HCT116 (cell line): ENCODE measurements around the gene FLACC1. TPM values are rescaled to one million over a fixed set of nuclear protein-coding genes. Genes with fewer than 3 reads are reported as not detected.

Source experiments
- ATAC-seq: fragments of 200-7000 bp; cut with Tn5 transposase; 2 replicates; pipeline ENCODE4 v1.9.1; 2020; ENCODE audit warnings: mild to moderate bottlenecking, moderate library complexity
- BruUV-seq: library from RNA; stranded (reverse); fragments of 400-500 nt; replicated peaks from 2 replicates; lab custom pipeline; 2021; lab: Mats Ljungman, UMichigan
- CTCF ChIA-PET: fragments of 300-600 bp; sonication (Branson Sonifier 250); formaldehyde crosslinking; loops from one replicate; lab custom pipeline; 2021; ENCODE audit warnings: antibody characterized with exemption; lab: Charles Lee
- POLR2A ChIA-PET: fragments of 300-600, 350-600 bp; sonication (Branson Sonifier 250); formaldehyde crosslinking; loops from one replicate; lab custom pipeline; 2021; ENCODE audit warnings: antibody characterized with exemption; lab: Charles Lee
- RAD21 ChIA-PET, 2 experiments: fragments of 300-600 bp; sonication (Branson Sonifier 250); formaldehyde crosslinking; loops; one replicate each; lab custom pipeline; 2023; ENCODE audit warnings: low total read pairs in 2 of 2; ENCODE audit not compliant: uncharacterized antibody in 2 of 2, unreplicated experiment in 2 of 2, low non-redundant PET in 1 of 2; lab: Charles Lee
- DNase-seq: peaks from one replicate; pipeline ENCODE4 v3.0.0-alpha.2; 2010; ENCODE audit warnings: low read depth, low spot score
- H2AFZ ChIP-seq: fragments of 200-600 bp; shearing (Covaris generic), sonication (generic); 2 replicates; pipeline ENCODE4 v1.6.1; 2017; ENCODE audit warnings: low read depth, mixed run types, mixed read lengths, antibody characterized with exemption, low read length; ENCODE audit not compliant: poor library complexity, severe bottlenecking
- H3K27ac ChIP-seq: 2 replicates; pipeline ENCODE4 v1.5.1; 2012; ENCODE audit warnings: low read depth, low read length
- H3K27me3 ChIP-seq: fragments of 200-600 bp; sonication (generic); 2 replicates; pipeline ENCODE4 v1.6.1; 2016; ENCODE audit warnings: mixed run types, low read length, mixed read lengths; ENCODE audit not compliant: insufficient read depth
- H3K36me3 ChIP-seq, 2 experiments: fragments of 200-500 bp in 1 of 2; fragments of 200-600 bp in 1 of 2; sonication (Bioruptor generic) in 1 of 2; sonication (generic) in 1 of 2; 2 replicates each; pipeline versions ENCODE4 v1.5.1 to v1.6.1; 2014 to 2016; ENCODE audit warnings: low read length in 2 of 2, inconsistent platforms in 1 of 2, mixed read lengths in 1 of 2, mixed run types in 1 of 2; ENCODE audit not compliant: insufficient read depth in 2 of 2, control insufficient read depth in 1 of 2
- H3K4me1 ChIP-seq, 2 experiments: fragments of 200-600 bp in 1 of 2; sonication (generic) in 1 of 2; 2 replicates each; pipeline versions ENCODE4 v1.5.1 to v1.6.1; 2012 to 2017; ENCODE audit warnings: low read length in 2 of 2, inconsistent platforms in 1 of 2, mild to moderate bottlenecking in 1 of 2, mixed read lengths in 1 of 2, mixed run types in 1 of 2, moderate library complexity in 1 of 2; ENCODE audit not compliant: insufficient read depth in 2 of 2, control insufficient read depth in 1 of 2
- H3K4me2 ChIP-seq: fragments of 200-600 bp; sonication (generic); 2 replicates; pipeline ENCODE4 v1.6.1; 2017; ENCODE audit warnings: mixed run types, low read length, mixed read lengths
- H3K4me3 ChIP-seq, 2 experiments: fragments of 200-600 bp in 1 of 2; sonication (generic) in 1 of 2; replicated peaks in 1 of 2; 2 replicates each; pipeline ENCODE4 v1.5.1; 2011 to 2016; ENCODE audit warnings: low read length in 2 of 2, control low read depth in 1 of 2, low read depth in 1 of 2, mild to moderate bottlenecking in 1 of 2, mixed read lengths in 1 of 2, mixed run types in 1 of 2
- H3K79me2 ChIP-seq: fragments of 200-600 bp; sonication (generic); 2 replicates; pipeline ENCODE4 v1.6.1; 2017; ENCODE audit warnings: mild to moderate bottlenecking, mixed run types, low read length, moderate library complexity, mixed read lengths; ENCODE audit not compliant: insufficient read depth
- H3K9ac ChIP-seq: fragments of 200-600 bp; sonication (generic); 2 replicates; pipeline ENCODE4 v1.6.1; 2016; ENCODE audit warnings: low read length, mixed read lengths
- H3K9me2 ChIP-seq: fragments of 200-600 bp; sonication (generic), shearing (Covaris generic); 2 replicates; pipeline ENCODE4 v1.6.1; 2017; ENCODE audit warnings: mixed run types, mild to moderate bottlenecking, moderate library complexity; ENCODE audit not compliant: insufficient read depth
- H3K9me3 ChIP-seq, 2 experiments: fragments of 200-500 bp in 1 of 2; fragments of 200-600 bp in 1 of 2; sonication (Bioruptor generic) in 1 of 2; sonication (generic) in 1 of 2; 2 replicates each; pipeline ENCODE4 v1.6.1; 2014 to 2017; ENCODE audit warnings: low read length in 2 of 2, mixed read lengths in 2 of 2, inconsistent platforms in 1 of 2, low read depth in 1 of 2, mild to moderate bottlenecking in 1 of 2, mixed run types in 1 of 2, moderate library complexity in 1 of 2; ENCODE audit not compliant: control insufficient read depth in 1 of 2, insufficient read depth in 1 of 2
- H4K20me1 ChIP-seq: fragments of 200-600 bp; sonication (generic), shearing (Covaris generic); 2 replicates; pipeline ENCODE4 v1.6.1; 2017; ENCODE audit warnings: mixed run types, mild to moderate bottlenecking, moderate library complexity; ENCODE audit not compliant: insufficient read depth
- ATF3 ChIP-seq: IDR thresholded peaks from 2 replicates; pipeline ENCODE4 v1.6.1; 2012
- CEBPB ChIP-seq: IDR thresholded peaks from 2 replicates; pipeline ENCODE4 v1.6.1; 2012; ENCODE audit warnings: low read depth
- EGR1 ChIP-seq: IDR thresholded peaks from 2 replicates; pipeline ENCODE4 v1.6.1; 2012; ENCODE audit warnings: low read depth
- EZH2 ChIP-seq: fragments of 200-600 bp; sonication (generic); IDR thresholded peaks from 2 replicates; pipeline ENCODE4 v1.6.1; 2017; ENCODE audit warnings: antibody characterized with exemption, mixed run types
- FOSL1 ChIP-seq: IDR thresholded peaks from 2 replicates; pipeline ENCODE4 v1.6.1; 2012; ENCODE audit warnings: low read depth
- JUND ChIP-seq: IDR thresholded peaks from 2 replicates; pipeline ENCODE4 v1.6.1; 2012
- MAX ChIP-seq: IDR thresholded peaks from 2 replicates; pipeline ENCODE4 v1.6.1; 2012
- RAD21 ChIP-seq: IDR thresholded peaks from 2 replicates; pipeline ENCODE4 v1.6.1; 2012; ENCODE audit warnings: low read depth, mild to moderate bottlenecking
- REST ChIP-seq: IDR thresholded peaks from 2 replicates; pipeline ENCODE4 v1.6.1; 2012; ENCODE audit warnings: low read depth
- SIN3A ChIP-seq: IDR thresholded peaks from 2 replicates; pipeline ENCODE4 v1.6.1; 2012; ENCODE audit warnings: low read depth
- SP1 ChIP-seq: IDR thresholded peaks from 2 replicates; pipeline ENCODE4 v1.6.1; 2012; ENCODE audit warnings: low read depth
- SRF ChIP-seq: IDR thresholded peaks from 2 replicates; pipeline ENCODE4 v1.6.1; 2012; ENCODE audit warnings: low read depth
- TCF7L2 ChIP-seq: IDR thresholded peaks from 2 replicates; pipeline ENCODE4 v1.7.0; 2011; ENCODE audit warnings: borderline replicate concordance, inconsistent platforms; ENCODE audit not compliant: insufficient read depth, insufficient read length; ENCODE audit errors: extremely low read depth
- YY1 ChIP-seq: IDR thresholded peaks from 2 replicates; pipeline ENCODE4 v1.6.1; 2011; ENCODE audit warnings: low read length, low read depth, moderate library complexity, mild to moderate bottlenecking; ENCODE audit not compliant: insufficient replicate concordance; ENCODE audit errors: extremely low read depth
- ZBTB33 ChIP-seq: IDR thresholded peaks from 2 replicates; pipeline ENCODE4 v1.6.1; 2011; ENCODE audit warnings: mild to moderate bottlenecking, low read length, moderate library complexity; ENCODE audit not compliant: insufficient replicate concordance; ENCODE audit errors: extremely low read depth
- intact Hi-C: fragments of 100-400 bp; cut with micrococcal nuclease; formaldehyde crosslinking; loops from 2 replicates; pipeline ENCODE4 v1.10.0; 2022
- total RNA-seq: library from RNA; stranded (reverse); gene quantifications from one replicate; pipeline ENCODE4 v1.2.1, GENCODE V29; 2021; ENCODE audit not compliant: unreplicated experiment

FLACC1 gene
- total RNA-seq, 1 experiment from 2014 or later, result 0.74 TPM

GRCh38 chr2:201342923-201343322 is 14.2 kb downstream of the FLACC1 start:
- CTCF ChIA-PET, result no interaction called here

More at GRCh38 chr2:201342923-201343322, 14.2 kb downstream of the FLACC1 start:
- ATAC-seq (no peak), DNase-seq (no peak)
- no peaks in the 10 kb centered on the region for H3K9me3 ChIP-seq
- H3K4me2 ChIP-seq, result no peak overlapping the region
- no peaks in the 10 kb centered on the region for H3K27me3 ChIP-seq
- H3K27ac ChIP-seq, result no peak overlapping the region
- no peak overlapping the region for H2AFZ ChIP-seq
- BruUV-seq, result no TSS peak
- ChIA-PET POLR2A (no interaction called here), RAD21 (no interaction called here)
- TF ChIP-seq EGR1 (no peak), YY1 (no peak), JUND (no peak), FOSL1 (no peak), ATF3 (no peak), RAD21 (no peak), CEBPB (no peak), MAX (no peak), SP1 (no peak), EZH2 (no peak), REST (no peak), TCF7L2 (no peak), SIN3A (no peak), SRF (no peak), ZBTB33 (no peak)
- intact Hi-C loops, result no loop called here
- H3K9me2 ChIP-seq, result no peaks in the 10 kb centered on the region
- H3K36me3 ChIP-seq, result no peaks in the 10 kb centered on the region
- H4K20me1 ChIP-seq, result no peaks in the 10 kb centered on the region
- no peaks in the 10 kb centered on the region for H3K79me2 ChIP-seq
- no peaks in the 10 kb centered on the region; a peak in 2 of 4 replicates for H3K4me1 ChIP-seq
- no peak overlapping the region for H3K4me3 ChIP-seq
- H3K9ac ChIP-seq, result no peak overlapping the region
